C4-2B (cell line): ENCODE data around the gene GRB2.

ENCODE experiments used
- CTCF ChIP-seq: fragments of 450-650 bp; conservative IDR thresholded peaks from 2 replicates; pipeline ENCODE4 v1.5.1; 2017; ENCODE audit warnings: mild to moderate bottlenecking
- ZFX ChIP-seq: fragments of 450-650 bp; IDR thresholded peaks from 2 replicates; pipeline ENCODE4 v1.6.1; 2017

- TF ChIP-seq CTCF (no peak), ZFX (no peak)
Observed at GRCh38 chr17:75301049-75301448, 104.4 kb downstream of the GRB2 start.
